HepG2 (cell line): Measurements from ENCODE around the gene TEAD3. TPM values are rescaled to one million over a fixed set of nuclear protein-coding genes. Genes with fewer than 3 reads are reported as not detected.
A peak's percentile ranks its signal among the peaks of the same experiment; 100 is the strongest.

Source experiments
- BHLHE40 ChIP-seq: IDR thresholded peaks from 2 replicates; pipeline ENCODE4 v1.6.1; 2011; ENCODE audit warnings: low read length, improper control_type of control experiment
- DNMT3B ChIP-seq: conservative IDR thresholded peaks from 2 replicates; pipeline ENCODE4 v1.6.1; 2016; ENCODE audit warnings: missing biosample characterization, control low read depth
- EED ChIP-seq: sonication (generic); formaldehyde crosslinking; IDR thresholded peaks from 2 replicates; pipeline ENCODE4 v1.5.0; 2020; ENCODE audit warnings: mild to moderate bottlenecking, missing genetic modification reagents
- ELF4 ChIP-seq: sonication (generic); formaldehyde crosslinking; IDR thresholded peaks from 2 replicates; pipeline ENCODE4 v1.5.0; 2020; ENCODE audit warnings: missing genetic modification reagents, mild to moderate bottlenecking, moderate library complexity, borderline replicate concordance
- EZH2 ChIP-seq: conservative IDR thresholded peaks from 2 replicates; pipeline ENCODE4 v1.6.1; 2012; ENCODE audit warnings: mild to moderate bottlenecking, low read depth, low read length, moderate library complexity
- FOXJ3 ChIP-seq: sonication (generic); formaldehyde crosslinking; IDR thresholded peaks from 2 replicates; pipeline ENCODE4 v1.4.0; 2020; ENCODE audit warnings: missing genetic modification reagents, mild to moderate bottlenecking, borderline replicate concordance
- FOXK1 ChIP-seq: sonication (generic); formaldehyde crosslinking; IDR thresholded peaks from 2 replicates; pipeline ENCODE4 v1.4.0; 2020; ENCODE audit warnings: low read depth, missing genetic modification reagents, borderline replicate concordance
- HHEX ChIP-seq: IDR thresholded peaks from 2 replicates; pipeline ENCODE4 v1.6.1; 2016; ENCODE audit warnings: control low read depth
- HOXA3 ChIP-seq: sonication (generic); formaldehyde crosslinking; IDR thresholded peaks from 2 replicates; pipeline ENCODE4 v1.5.0; 2020; ENCODE audit warnings: missing genetic modification reagents
- KDM6A ChIP-seq: IDR thresholded peaks from 2 replicates; pipeline ENCODE4 v1.6.1; 2016; ENCODE audit warnings: low read depth
- MYC ChIP-seq: sonication (generic); formaldehyde crosslinking; IDR thresholded peaks from 2 replicates; pipeline ENCODE4 v1.9.0; 2021; ENCODE audit warnings: missing genetic modification reagents, borderline replicate concordance
- PRDM4 ChIP-seq: sonication (generic); formaldehyde crosslinking; IDR thresholded peaks from 2 replicates; pipeline ENCODE4 v1.9.0; 2021; ENCODE audit warnings: missing genetic modification reagents, borderline replicate concordance
- RCOR2 ChIP-seq: IDR thresholded peaks from 2 replicates; pipeline ENCODE4 v1.6.1; 2016; ENCODE audit warnings: missing biosample characterization, missing genetic modification reagents
- TARDBP ChIP-seq: sonication (generic); formaldehyde crosslinking; IDR thresholded peaks from 2 replicates; pipeline ENCODE4 v1.8.0; 2022; ENCODE audit warnings: mild to moderate bottlenecking, missing genetic modification reagents
- TOPORS ChIP-seq: sonication (generic); formaldehyde crosslinking; IDR thresholded peaks from 2 replicates; pipeline ENCODE4 v1.8.0; 2023; ENCODE audit warnings: mild to moderate bottlenecking, missing genetic modification reagents
- ZBTB38 ChIP-seq: sonication (generic); formaldehyde crosslinking; IDR thresholded peaks from 2 replicates; pipeline ENCODE4 v1.5.1; 2020; ENCODE audit warnings: mild to moderate bottlenecking, missing genetic modification reagents
- ZFP91 ChIP-seq: sonication (generic); formaldehyde crosslinking; IDR thresholded peaks from 2 replicates; pipeline ENCODE4 v1.9.0; 2022; ENCODE audit warnings: missing genetic modification reagents, mild to moderate bottlenecking, borderline replicate concordance
- ZNF292 ChIP-seq: sonication (generic); formaldehyde crosslinking; IDR thresholded peaks from 2 replicates; pipeline ENCODE4 v1.8.1; 2022; ENCODE audit warnings: mild to moderate bottlenecking, low read depth, missing genetic modification reagents, borderline replicate concordance
- ZNF335 ChIP-seq: sonication (generic); formaldehyde crosslinking; IDR thresholded peaks from 2 replicates; pipeline ENCODE4 v1.4.0; 2020; ENCODE audit warnings: missing genetic modification reagents
- polyA plus RNA-seq, 8 experiments: library from polyadenylated mRNA; depleted of rRNA in 3 of 8; stranded (reverse) in 7 of 8; unstranded in 1 of 8; fragments of >200 nt; fragmentation: Illumina TruSeq in 4 of 8; extraction: Trizol in 4 of 8; gene quantifications; 2 replicates each; pipeline versions ENCODE4 v1.2.1 to v1.2.3, GENCODE V29; 2011 to 2016; ENCODE audit warnings: low read depth in 4 of 8, missing spikeins in 1 of 8, mixed read lengths in 1 of 8; ENCODE audit not compliant: insufficient read depth in 1 of 8
- total RNA-seq, 5 experiments: library from RNA; depleted of rRNA; stranded (reverse); fragments of >200 nt; fragmentation: Illumina TruSeq; extraction: Trizol; gene quantifications; 2 replicates each; pipeline ENCODE4 v1.2.3, GENCODE V29; 2016; ENCODE audit warnings: low read depth in 1 of 5
- TF ChIP-seq, protein P1 (sequence below): IDR thresholded peaks from 2 replicates; pipeline ENCODE4 v1.6.1; 2016; ENCODE audit warnings: mild to moderate bottlenecking, missing biosample characterization, missing genetic modification reagents
- TF ChIP-seq, protein P2 (sequence below): sonication (generic); formaldehyde crosslinking; IDR thresholded peaks from 2 replicates; pipeline ENCODE4 v1.4.0; 2020; ENCODE audit warnings: mild to moderate bottlenecking, missing genetic modification reagents

Gene TEAD3
- total and polyA plus RNA-seq, 2 of the 13 experiments (the other 11 are each of a cell fraction or from before 2014, with no cell fraction given) = 15.1 to 16.5 TPM

GRCh38 chr6:35468181-35468979 is 28.5 kb downstream of the TEAD3 start, which contains the start of gene RPL10A (continued):
- TF ChIP-seq, protein P1, sequence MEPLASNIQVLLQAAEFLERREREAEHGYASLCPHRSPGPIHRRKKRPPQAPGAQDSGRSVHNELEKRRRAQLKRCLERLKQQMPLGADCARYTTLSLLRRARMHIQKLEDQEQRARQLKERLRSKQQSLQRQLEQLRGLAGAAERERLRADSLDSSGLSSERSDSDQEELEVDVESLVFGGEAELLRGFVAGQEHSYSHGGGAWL (CRISPR knock-in tag) = peak; percentile 98
- TF ChIP-seq TOPORS (CRISPR knock-in tag) = peak; percentile 97
- no peak for TF ChIP-seq EZH2
- TF ChIP-seq HHEX = no peak; the same call in 1 of the 2 replicates
- no peak for TF ChIP-seq KDM6A (CRISPR knock-in tag)
- TF ChIP-seq, protein P2, sequence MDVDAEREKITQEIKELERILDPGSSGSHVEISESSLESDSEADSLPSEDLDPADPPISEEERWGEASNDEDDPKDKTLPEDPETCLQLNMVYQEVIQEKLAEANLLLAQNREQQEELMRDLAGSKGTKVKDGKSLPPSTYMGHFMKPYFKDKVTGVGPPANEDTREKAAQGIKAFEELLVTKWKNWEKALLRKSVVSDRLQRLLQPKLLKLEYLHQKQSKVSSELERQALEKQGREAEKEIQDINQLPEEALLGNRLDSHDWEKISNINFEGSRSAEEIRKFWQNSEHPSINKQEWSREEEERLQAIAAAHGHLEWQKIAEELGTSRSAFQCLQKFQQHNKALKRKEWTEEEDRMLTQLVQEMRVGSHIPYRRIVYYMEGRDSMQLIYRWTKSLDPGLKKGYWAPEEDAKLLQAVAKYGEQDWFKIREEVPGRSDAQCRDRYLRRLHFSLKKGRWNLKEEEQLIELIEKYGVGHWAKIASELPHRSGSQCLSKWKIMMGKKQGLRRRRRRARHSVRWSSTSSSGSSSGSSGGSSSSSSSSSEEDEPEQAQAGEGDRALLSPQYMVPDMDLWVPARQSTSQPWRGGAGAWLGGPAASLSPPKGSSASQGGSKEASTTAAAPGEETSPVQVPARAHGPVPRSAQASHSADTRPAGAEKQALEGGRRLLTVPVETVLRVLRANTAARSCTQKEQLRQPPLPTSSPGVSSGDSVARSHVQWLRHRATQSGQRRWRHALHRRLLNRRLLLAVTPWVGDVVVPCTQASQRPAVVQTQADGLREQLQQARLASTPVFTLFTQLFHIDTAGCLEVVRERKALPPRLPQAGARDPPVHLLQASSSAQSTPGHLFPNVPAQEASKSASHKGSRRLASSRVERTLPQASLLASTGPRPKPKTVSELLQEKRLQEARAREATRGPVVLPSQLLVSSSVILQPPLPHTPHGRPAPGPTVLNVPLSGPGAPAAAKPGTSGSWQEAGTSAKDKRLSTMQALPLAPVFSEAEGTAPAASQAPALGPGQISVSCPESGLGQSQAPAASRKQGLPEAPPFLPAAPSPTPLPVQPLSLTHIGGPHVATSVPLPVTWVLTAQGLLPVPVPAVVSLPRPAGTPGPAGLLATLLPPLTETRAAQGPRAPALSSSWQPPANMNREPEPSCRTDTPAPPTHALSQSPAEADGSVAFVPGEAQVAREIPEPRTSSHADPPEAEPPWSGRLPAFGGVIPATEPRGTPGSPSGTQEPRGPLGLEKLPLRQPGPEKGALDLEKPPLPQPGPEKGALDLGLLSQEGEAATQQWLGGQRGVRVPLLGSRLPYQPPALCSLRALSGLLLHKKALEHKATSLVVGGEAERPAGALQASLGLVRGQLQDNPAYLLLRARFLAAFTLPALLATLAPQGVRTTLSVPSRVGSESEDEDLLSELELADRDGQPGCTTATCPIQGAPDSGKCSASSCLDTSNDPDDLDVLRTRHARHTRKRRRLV = peak; percentile 84
- TF ChIP-seq ELF4 (CRISPR knock-in tag) = peak; percentile 90; the same call in 1 of the 2 replicates
- TF ChIP-seq ZBTB38 = peak; percentile 93
- TF ChIP-seq PRDM4 = peak; percentile 72; the same call in 1 of the 2 replicates
- TF ChIP-seq FOXJ3 (CRISPR knock-in tag) = no peak; the same call in 1 of the 2 replicates
- peak; percentile 59 for TF ChIP-seq DNMT3B (CRISPR knock-in tag)
- TF ChIP-seq BHLHE40 = peak; percentile 60; the same call in 1 of the 2 replicates
- peak; percentile 22; the same call in 1 of the 2 replicates for TF ChIP-seq ZNF292 (CRISPR knock-in tag)
- peak; percentile 88 for TF ChIP-seq FOXK1 (CRISPR knock-in tag)
- peak; percentile 94 for TF ChIP-seq ZNF335 (CRISPR knock-in tag)
- TF ChIP-seq HOXA3 (CRISPR knock-in tag) = peak; percentile 92
- TF ChIP-seq MYC (CRISPR knock-in tag) = peak; percentile 100
- peak; percentile 95; the same call in 1 of the 2 replicates for TF ChIP-seq ZFP91
- peak; percentile 97 for TF ChIP-seq TARDBP (CRISPR knock-in tag)
- peak; percentile 83 for TF ChIP-seq EED (CRISPR knock-in tag)
- no peak for TF ChIP-seq RCOR2 (CRISPR knock-in tag)
